ENCODE measurements around the gene PHF3.
"Not testable (repeated sequence)": the region's sequence is repeated elsewhere in the genome, so short reads cannot be mapped to it uniquely, and the experiment has no call there.

The PHF3 gene

DNA sequence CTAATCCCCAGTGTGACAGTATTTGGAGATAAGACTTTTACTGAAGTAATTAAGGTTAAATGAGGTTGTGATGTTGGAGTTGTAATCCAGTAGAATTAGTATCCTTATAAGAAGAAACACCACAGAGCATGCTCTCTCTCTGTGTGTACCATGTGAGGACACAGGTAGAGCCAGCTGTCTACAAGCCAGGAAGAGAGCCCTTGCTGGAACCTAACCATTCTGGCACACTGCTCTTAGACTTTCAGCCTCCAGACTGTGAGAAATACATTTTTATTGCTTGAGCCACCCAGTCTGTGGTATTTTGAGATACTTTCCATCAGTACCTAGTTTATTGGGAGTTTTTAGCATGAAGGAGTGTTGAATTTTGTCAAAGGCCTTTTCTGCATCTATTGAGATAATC lies 110.2 kb downstream of the PHF3 start:
- Mint-ChIP-seq H3K4me3 (no peak overlapping the region), H3K4me1 (no peaks in the 10 kb centered on the region), H3K36me3 (no peaks in the 10 kb centered on the region), H3K27me3 (no peaks in the 10 kb centered on the region), H3K27ac (no peak overlapping the region), H3K9me3 (peaks cover 8% of the 10 kb centered on the region)
- no peak for DNase-seq
- CTCF ChIA-PET = no interaction called here

DNA sequence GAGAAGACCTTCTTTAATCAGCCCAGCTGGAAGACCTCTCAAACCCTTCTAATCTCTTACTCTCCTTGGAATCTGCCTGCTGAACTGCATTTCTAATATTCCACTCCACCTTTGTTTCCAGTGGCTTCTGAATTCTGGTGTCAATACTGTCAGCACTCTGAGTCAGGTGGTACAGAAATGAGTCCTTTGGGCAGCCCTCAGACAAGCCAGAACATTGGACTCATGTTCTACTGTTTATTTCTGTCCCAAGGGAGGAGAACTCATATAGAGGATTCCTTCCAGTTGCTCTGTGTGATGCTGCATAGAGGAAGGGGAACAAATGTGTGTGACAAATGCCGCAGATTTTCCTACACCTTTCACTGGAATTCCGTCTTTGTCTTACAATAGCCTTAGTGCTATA lies 114.8 kb downstream of the PHF3 start:
- H3K27ac Mint-ChIP-seq = no peak overlapping the region
- H3K9me3 Mint-ChIP-seq = peaks cover 12% of the 10 kb centered on the region
- H3K27me3 Mint-ChIP-seq = no peaks in the 10 kb centered on the region
- H3K4me3 Mint-ChIP-seq = no peak overlapping the region
- DNase-seq = no peak
- no peaks in the 10 kb centered on the region for H3K4me1 Mint-ChIP-seq
- no peaks in the 10 kb centered on the region for H3K36me3 Mint-ChIP-seq
- CTCF ChIA-PET = no interaction called here

DNA sequence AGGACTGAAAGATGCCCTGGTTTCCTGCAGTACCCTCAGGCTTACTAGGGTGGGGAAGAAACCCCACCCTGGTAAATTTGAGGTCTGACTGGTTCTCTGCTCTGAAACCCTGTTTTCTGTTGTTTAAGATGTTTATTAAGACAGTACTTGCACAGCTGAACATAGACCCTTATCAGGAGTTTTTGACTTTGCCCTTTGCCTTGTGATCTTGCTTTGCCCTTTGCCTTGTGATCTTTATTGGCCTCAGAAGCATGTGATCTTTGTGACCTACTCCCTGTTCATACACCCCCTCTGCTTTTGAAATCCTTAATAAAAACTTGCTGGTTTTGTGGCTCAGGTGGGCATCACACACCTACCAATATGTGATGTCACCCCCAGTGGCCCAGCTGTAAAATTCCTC lies 121.7 kb downstream of the PHF3 start:
- H3K27me3 Mint-ChIP-seq, DNase-seq, H3K4me3 Mint-ChIP-seq, H3K27ac Mint-ChIP-seq, H3K4me1 Mint-ChIP-seq, H3K36me3 Mint-ChIP-seq: not testable (repeated sequence)
- CTCF ChIA-PET = interaction anchor here (1.1 to 2.3 kb wide), 2 partner anchors 159 to 405 kb away, joined by 4 to 6 read pairs; no protein-coding TSS in a partner anchor
- H3K9me3 Mint-ChIP-seq = peaks cover 23% of the 10 kb centered on the region

DNA sequence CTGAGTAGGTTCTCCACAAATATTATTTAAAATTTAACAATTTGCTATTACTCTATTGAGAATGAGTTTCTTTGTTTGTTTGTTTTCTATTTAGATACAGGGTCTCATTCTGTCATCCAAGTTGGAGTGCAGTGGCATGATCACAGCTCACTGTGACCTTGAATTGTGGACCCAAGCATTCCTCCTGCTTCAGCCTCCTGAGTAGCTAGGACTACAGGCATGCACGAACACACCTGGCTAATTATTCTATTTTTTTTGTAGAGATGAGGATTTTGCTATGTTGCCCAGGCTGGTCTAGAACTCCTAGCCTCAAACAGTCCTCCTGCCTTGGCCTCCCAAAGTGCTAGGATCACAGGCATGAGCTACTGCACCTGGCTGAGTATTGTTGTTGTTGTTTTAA lies 122.2 kb downstream of the PHF3 start:
- peaks cover 5% of the 10 kb centered on the region for H3K27me3 Mint-ChIP-seq
- no peak for DNase-seq
- H3K9me3 Mint-ChIP-seq = peaks cover 23% of the 10 kb centered on the region
- H3K36me3 Mint-ChIP-seq = peaks cover 3% of the 10 kb centered on the region
- H3K27ac Mint-ChIP-seq = no peak overlapping the region
- no peaks in the 10 kb centered on the region for H3K4me1 Mint-ChIP-seq
- no peak overlapping the region for H3K4me3 Mint-ChIP-seq
- CTCF ChIA-PET = interaction anchor here (1.1 to 2.3 kb wide), 2 partner anchors 160 to 405 kb away, joined by 4 to 6 read pairs; no protein-coding TSS in a partner anchor

- Mint-ChIP-seq H3K36me3 (peaks cover 3% of the 10 kb centered on the region), H3K4me1 (no peaks in the 10 kb centered on the region), H3K4me3 (no peak overlapping the region), H3K9me3 (peaks cover 20% of the 10 kb centered on the region), H3K27me3 (peaks cover 8% of the 10 kb centered on the region), H3K27ac (no peak overlapping the region)
- no peak for DNase-seq
- CTCF ChIA-PET = no interaction called here
These were observed 124.1 kb downstream of the PHF3 start for GRCh38 chr6:63759605-63760105.

DNA sequence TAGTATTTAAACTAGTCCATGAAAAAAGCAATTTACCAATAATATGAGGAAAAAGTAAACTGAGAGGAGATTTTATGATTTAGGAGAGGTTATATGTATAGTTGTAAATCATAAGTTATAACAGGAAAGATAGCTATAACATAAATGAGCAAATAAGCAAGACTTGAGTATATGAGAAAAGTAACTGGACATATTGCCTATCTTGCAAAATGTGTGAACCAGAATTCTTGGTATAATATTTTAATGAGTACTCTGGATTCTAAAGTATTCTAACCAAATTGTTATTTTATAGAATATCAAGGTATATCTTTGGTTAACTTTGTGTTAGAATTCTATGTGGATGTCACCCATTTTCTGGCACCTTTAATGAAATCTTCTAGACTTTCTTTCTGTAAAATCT lies 124.6 kb downstream of the PHF3 start:
- Mint-ChIP-seq H3K27ac (no peak overlapping the region), H3K27me3 (peaks cover 8% of the 10 kb centered on the region), H3K4me1 (no peaks in the 10 kb centered on the region), H3K4me3 (no peak overlapping the region), H3K36me3 (peaks cover 3% of the 10 kb centered on the region), H3K9me3 (peaks cover 20% of the 10 kb centered on the region)
- no peak for DNase-seq
- CTCF ChIA-PET = interaction anchor here (0.6 kb wide), 1 partner anchor 405 kb away, joined by 4 read pairs; no protein-coding TSS in a partner anchor

DNA sequence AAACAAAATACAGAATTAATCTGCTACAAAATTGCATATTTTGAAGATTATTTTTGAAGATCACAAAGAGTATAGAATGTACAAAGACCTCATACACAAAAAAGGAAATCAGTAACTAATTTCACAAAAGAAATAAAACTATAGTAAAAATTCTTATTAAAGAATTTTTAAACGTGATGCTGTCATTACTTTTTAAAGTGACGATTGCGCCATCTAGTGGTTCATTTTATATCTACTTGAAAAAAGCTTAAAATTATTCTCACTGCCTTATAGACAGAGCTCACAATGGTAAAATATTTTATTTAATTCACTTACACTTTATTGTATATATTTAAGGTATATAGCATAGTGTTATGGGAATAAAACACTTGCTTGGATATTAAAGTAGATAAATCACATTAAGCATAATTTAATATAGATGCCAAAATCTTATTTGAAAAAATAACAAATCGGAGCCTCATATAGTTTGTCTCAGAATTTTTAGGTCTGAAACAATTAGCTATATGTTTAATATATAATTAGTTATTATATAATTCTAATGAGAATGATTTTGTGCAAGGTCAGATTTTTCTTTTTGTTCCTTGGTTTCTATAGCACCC lies 128.8 kb downstream of the PHF3 start:
- Mint-ChIP-seq H3K27me3 (peaks cover 12% of the 10 kb centered on the region), H3K4me1 (no peaks in the 10 kb centered on the region), H3K27ac (no peak overlapping the region), H3K4me3 (no peak overlapping the region), H3K9me3 (no peaks in the 10 kb centered on the region), H3K36me3 (no peaks in the 10 kb centered on the region)
- DNase-seq = no peak
- CTCF ChIA-PET = interaction anchor here (0.6 to 5.1 kb wide), 13 partner anchors 11 to 415 kb away, joined by 3 to 54 read pairs (median 4); no protein-coding TSS in a partner anchor
